WTC11 (cell line): ENCODE measurements around the gene FAM171A1. TPM values are rescaled to one million over a fixed set of nuclear protein-coding genes. Genes with fewer than 3 reads are reported as not detected.
"Not testable (repeated sequence)": the region's sequence is repeated elsewhere in the genome, so short reads cannot be mapped to it uniquely, and the experiment has no call there.

Experiments used
- ATAC-seq: fragments of 200-7000 bp; cut with Tn5 transposase; 2 replicates; pipeline ENCODE4 v1.10.0; 2021; ENCODE audit warnings: mild to moderate bottlenecking, moderate library complexity
- CTCF ChIA-PET: fragments of 300-600 bp; sonication (Branson Sonifier 250); formaldehyde crosslinking; loops from one replicate; lab custom pipeline; 2021; ENCODE audit warnings: antibody characterized with exemption; lab: Charles Lee
- POLR2A ChIA-PET: fragments of 350-600 bp; sonication (Branson Sonifier 250); formaldehyde crosslinking; loops from one replicate; lab custom pipeline; 2021; ENCODE audit warnings: antibody characterized with exemption; lab: Charles Lee
- DNase-seq: peaks from one replicate; pipeline ENCODE4 v3.0.0; 2021; ENCODE audit warnings: low spot score
- H3K27ac Mint-ChIP-seq: 2 replicates; pipeline ENCODE4 v1.8.0; 2021; ENCODE audit warnings: mixed read lengths
- H3K27me3 Mint-ChIP-seq: 2 replicates; pipeline ENCODE4 v1.8.0; 2021; ENCODE audit warnings: low read depth, mild to moderate bottlenecking, moderate library complexity, mixed read lengths
- H3K36me3 Mint-ChIP-seq: 2 replicates; pipeline ENCODE4 v1.8.0; 2021; ENCODE audit warnings: mixed read lengths
- H3K4me1 Mint-ChIP-seq: 2 replicates; pipeline ENCODE4 v1.8.0; 2022; ENCODE audit warnings: mixed read lengths
- H3K4me3 Mint-ChIP-seq: 2 replicates; pipeline ENCODE4 v1.8.0; 2021; ENCODE audit warnings: mild to moderate bottlenecking, moderate library complexity, mixed read lengths
- H3K9me3 Mint-ChIP-seq: 2 replicates; pipeline ENCODE4 v1.8.0; 2021; ENCODE audit warnings: mixed read lengths
- ATF3 ChIP-seq: sonication (generic); formaldehyde crosslinking; conservative IDR thresholded peaks from 2 replicates; pipeline ENCODE4 v1.8.1; 2022; ENCODE audit warnings: mild to moderate bottlenecking, missing genetic modification reagents
- CDX4 ChIP-seq: fragments of 250-450 bp; sonication (Bioruptor Pico); IDR thresholded peaks from 2 replicates; pipeline ENCODE4 v1.9.0; 2021; ENCODE audit warnings: moderate library complexity, mild to moderate bottlenecking, inconsistent platforms, borderline replicate concordance
- CTCF ChIP-seq: fragments of 200-600 bp; IDR thresholded peaks from 2 replicates; pipeline ENCODE4 v1.8.0; 2022; ENCODE audit warnings: antibody characterized with exemption
- E2F4 ChIP-seq: sonication (generic); formaldehyde crosslinking; IDR thresholded peaks from 2 replicates; pipeline ENCODE4 v1.8.1; 2022; ENCODE audit warnings: low read depth, mild to moderate bottlenecking, moderate library complexity, missing genetic modification reagents, borderline replicate concordance
- ELF4 ChIP-seq: sonication (generic); formaldehyde crosslinking; IDR thresholded peaks from 2 replicates; pipeline ENCODE4 v1.8.1; 2022; ENCODE audit warnings: low read depth, mild to moderate bottlenecking, moderate library complexity, missing genetic modification reagents
- HMGA2 ChIP-seq: fragments of 250-450 bp; sonication (Bioruptor Pico); IDR thresholded peaks from 2 replicates; pipeline ENCODE4 v1.4.0; 2021; ENCODE audit warnings: mild to moderate bottlenecking, moderate library complexity
- KAT7 ChIP-seq: sonication (generic); formaldehyde crosslinking; IDR thresholded peaks from 2 replicates; pipeline ENCODE4 v1.8.1; 2023; ENCODE audit warnings: missing genetic modification reagents, mild to moderate bottlenecking, borderline replicate concordance
- MAX ChIP-seq: sonication (generic); formaldehyde crosslinking; IDR thresholded peaks from 2 replicates; pipeline ENCODE4 v1.8.0; 2022; ENCODE audit warnings: mild to moderate bottlenecking, missing genetic modification reagents
- MLX ChIP-seq: sonication (generic); formaldehyde crosslinking; IDR thresholded peaks from 2 replicates; pipeline ENCODE4 v1.8.1; 2023; ENCODE audit warnings: mild to moderate bottlenecking, missing genetic modification reagents, moderate library complexity
- MXD4 ChIP-seq: fragments of 250-450 bp; sonication (Bioruptor Pico); IDR thresholded peaks from 2 replicates; pipeline ENCODE4 v1.8.0; 2021; ENCODE audit warnings: mild to moderate bottlenecking, moderate library complexity, borderline replicate concordance
- PRRX2 ChIP-seq: fragments of 250-450 bp; sonication (Bioruptor Pico); IDR thresholded peaks from 2 replicates; pipeline ENCODE4 v1.8.0; 2021; ENCODE audit warnings: mild to moderate bottlenecking
- SMAD3 ChIP-seq: sonication (generic); formaldehyde crosslinking; IDR thresholded peaks from 2 replicates; pipeline ENCODE4 v1.8.0; 2022; ENCODE audit warnings: missing genetic modification reagents, mild to moderate bottlenecking, borderline replicate concordance
- TEAD4 ChIP-seq: sonication (generic); formaldehyde crosslinking; IDR thresholded peaks from 2 replicates; pipeline ENCODE4 v1.8.0; 2022; ENCODE audit warnings: mild to moderate bottlenecking, missing genetic modification reagents
- ZMAT4 ChIP-seq: fragments of 250-450 bp; sonication (Bioruptor Pico); IDR thresholded peaks from 2 replicates; pipeline ENCODE4 v1.9.0; 2021; ENCODE audit warnings: mild to moderate bottlenecking
- ZNF138 ChIP-seq: sonication (generic); formaldehyde crosslinking; conservative IDR thresholded peaks from 2 replicates; pipeline ENCODE4 v1.8.1; 2022; ENCODE audit warnings: mild to moderate bottlenecking, moderate library complexity, missing genetic modification reagents
- ZNF219 ChIP-seq: sonication (generic); formaldehyde crosslinking; IDR thresholded peaks from 2 replicates; pipeline ENCODE4 v1.8.0; 2023; ENCODE audit warnings: missing genetic modification reagents, mild to moderate bottlenecking, borderline replicate concordance
- ZNF317 ChIP-seq: sonication (generic); formaldehyde crosslinking; IDR thresholded peaks from 2 replicates; pipeline ENCODE4 v1.8.1; 2023; ENCODE audit warnings: low read depth, mild to moderate bottlenecking, moderate library complexity, missing genetic modification reagents, borderline replicate concordance
- ZNF423 ChIP-seq: fragments of 250-450 bp; sonication (Bioruptor Pico); IDR thresholded peaks from 2 replicates; pipeline ENCODE4 v2.1.2; 2022; ENCODE audit warnings: mild to moderate bottlenecking, moderate library complexity
- total RNA-seq: library from RNA; stranded (reverse); gene quantifications from 3 replicates; pipeline ENCODE4 v1.2.3, GENCODE V29; 2021
- TF ChIP-seq, protein P1 (sequence below): sonication (generic); formaldehyde crosslinking; IDR thresholded peaks from 2 replicates; pipeline ENCODE4 v1.8.0; 2022; ENCODE audit warnings: mild to moderate bottlenecking, missing genetic modification reagents
- TF ChIP-seq, protein P2 (sequence below): fragments of 250-450 bp; sonication (Bioruptor Pico); IDR thresholded peaks from 2 replicates; pipeline ENCODE4 v1.9.0; 2021; ENCODE audit warnings: mild to moderate bottlenecking, borderline replicate concordance

Gene FAM171A1
- total RNA-seq, 1 experiment from 2014 or later = 33.9 TPM

DNA sequence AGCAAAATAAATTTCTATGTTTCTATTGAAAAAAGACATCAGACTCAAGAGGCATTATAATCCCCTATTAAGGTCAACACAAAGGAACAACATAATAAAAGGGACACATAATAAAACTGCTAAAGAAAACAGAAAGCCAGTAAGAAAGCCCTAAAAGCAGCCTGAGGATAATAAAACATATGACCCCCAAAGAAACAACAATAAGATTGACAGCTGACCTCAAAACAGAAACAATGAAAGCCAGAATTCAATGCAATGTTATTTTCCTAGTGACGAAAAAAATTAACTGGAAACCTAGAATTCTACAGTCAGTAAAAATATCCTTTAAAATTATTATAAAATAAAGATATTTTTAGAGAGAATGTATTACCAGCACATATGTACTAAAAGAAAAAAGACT is 44.9 kb upstream of the FAM171A1 start:
- CTCF ChIA-PET = no interaction called here
- H3K27me3 Mint-ChIP-seq = no peaks in the 10 kb centered on the region
- H3K27ac Mint-ChIP-seq = no peak overlapping the region
- no peak overlapping the region for H3K4me3 Mint-ChIP-seq
- ATAC-seq (no peak), DNase-seq (no peak)
- H3K36me3 Mint-ChIP-seq = no peaks in the 10 kb centered on the region
- peaks cover 17% of the 10 kb centered on the region for H3K9me3 Mint-ChIP-seq
- peak; percentile 86; the same call in 1 of the 2 replicates for TF ChIP-seq ZNF317 (CRISPR knock-in tag)
- no peak for TF ChIP-seq ZMAT4 (CRISPR knock-in tag)
- POLR2A ChIA-PET = no interaction called here
- no peaks in the 10 kb centered on the region for H3K4me1 Mint-ChIP-seq

GRCh38 chr10:15411010-15411409 is 39.9 kb upstream of the FAM171A1 start:
- POLR2A ChIA-PET = no interaction called here
- H3K27me3 Mint-ChIP-seq = no peaks in the 10 kb centered on the region
- H3K4me1 Mint-ChIP-seq = no peaks in the 10 kb centered on the region
- H3K9me3 Mint-ChIP-seq = peaks cover 13% of the 10 kb centered on the region
- no peak overlapping the region for H3K27ac Mint-ChIP-seq
- ATAC-seq (no peak), DNase-seq (no peak)
- TF ChIP-seq, protein P1, sequence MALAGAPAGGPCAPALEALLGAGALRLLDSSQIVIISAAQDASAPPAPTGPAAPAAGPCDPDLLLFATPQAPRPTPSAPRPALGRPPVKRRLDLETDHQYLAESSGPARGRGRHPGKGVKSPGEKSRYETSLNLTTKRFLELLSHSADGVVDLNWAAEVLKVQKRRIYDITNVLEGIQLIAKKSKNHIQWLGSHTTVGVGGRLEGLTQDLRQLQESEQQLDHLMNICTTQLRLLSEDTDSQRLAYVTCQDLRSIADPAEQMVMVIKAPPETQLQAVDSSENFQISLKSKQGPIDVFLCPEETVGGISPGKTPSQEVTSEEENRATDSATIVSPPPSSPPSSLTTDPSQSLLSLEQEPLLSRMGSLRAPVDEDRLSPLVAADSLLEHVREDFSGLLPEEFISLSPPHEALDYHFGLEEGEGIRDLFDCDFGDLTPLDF = no peak
- TF ChIP-seq SMAD3 (no peak), TEAD4 (CRISPR knock-in tag) (no peak), KAT7 (no peak), PRRX2 (CRISPR knock-in tag) (no peak), CTCF (no peak), HMGA2 (CRISPR knock-in tag) (no peak), ZNF138 (CRISPR knock-in tag) (no peak), MAX (CRISPR knock-in tag) (no peak), MXD4 (CRISPR knock-in tag) (no peak), ZNF423 (no peak), ZNF219 (CRISPR knock-in tag) (no peak), ELF4 (CRISPR knock-in tag) (no peak), CDX4 (no peak)
- no peaks in the 10 kb centered on the region for H3K36me3 Mint-ChIP-seq
- CTCF ChIA-PET = no interaction called here
- H3K4me3 Mint-ChIP-seq = no peak overlapping the region

DNA sequence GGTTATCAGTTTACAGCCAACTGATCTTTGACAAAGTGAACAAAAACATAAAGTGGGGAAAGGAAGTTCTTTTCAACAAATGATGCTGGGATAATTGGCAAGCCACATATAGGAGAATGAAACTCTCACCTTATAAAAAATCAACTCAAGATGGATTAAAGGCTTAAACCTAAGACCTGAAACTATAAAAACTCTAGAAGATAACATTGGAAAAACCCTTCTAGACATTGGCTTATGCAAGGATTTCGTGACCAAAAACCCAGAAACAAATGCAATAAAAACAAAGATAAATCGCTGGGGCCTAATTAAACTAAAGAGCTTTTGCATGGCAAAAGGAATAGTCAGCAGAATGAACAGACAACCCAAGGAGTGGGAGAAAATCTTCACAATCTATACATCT is 38.3 kb upstream of the FAM171A1 start:
- H3K27me3 Mint-ChIP-seq, H3K4me1 Mint-ChIP-seq, H3K36me3 Mint-ChIP-seq, CTCF ChIA-PET, ATAC-seq, H3K27ac Mint-ChIP-seq, POLR2A ChIA-PET, DNase-seq, H3K4me3 Mint-ChIP-seq: not testable (repeated sequence)
- peaks cover 11% of the 10 kb centered on the region for H3K9me3 Mint-ChIP-seq

DNA sequence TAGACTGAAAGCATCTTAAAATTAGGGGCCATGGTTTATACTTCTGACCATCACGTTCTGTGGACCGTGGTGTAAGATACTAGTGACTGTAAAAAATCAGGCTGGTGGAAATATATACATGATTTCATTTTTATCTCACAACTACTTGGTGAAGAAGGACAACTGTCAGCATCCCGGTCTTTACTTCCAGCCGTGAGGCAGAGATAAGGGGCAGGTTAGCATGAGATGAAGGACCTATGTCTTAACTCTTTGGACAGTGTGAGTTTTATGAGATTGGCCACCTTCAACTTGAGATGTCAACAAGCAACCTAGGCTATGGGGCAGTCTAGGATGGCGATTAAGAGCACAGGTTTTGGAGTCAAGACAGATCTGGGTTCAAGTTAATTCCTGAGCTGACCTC is 37.5 kb upstream of the FAM171A1 start:
- H3K27me3 Mint-ChIP-seq = peaks cover 5% of the 10 kb centered on the region; the same call in 1 of the 2 replicates
- no peak overlapping the region for H3K27ac Mint-ChIP-seq
- DNase-seq (no peak), ATAC-seq (no peak)
- ChIA-PET CTCF (no interaction called here), POLR2A (no interaction called here)
- peaks cover 18% of the 10 kb centered on the region for H3K9me3 Mint-ChIP-seq
- H3K4me1 Mint-ChIP-seq = no peaks in the 10 kb centered on the region
- H3K4me3 Mint-ChIP-seq = no peak overlapping the region
- H3K36me3 Mint-ChIP-seq = no peaks in the 10 kb centered on the region
- TF ChIP-seq MLX (CRISPR knock-in tag) (no peak), E2F4 (CRISPR knock-in tag) (no peak), ATF3 (no peak)
- TF ChIP-seq, protein P2, sequence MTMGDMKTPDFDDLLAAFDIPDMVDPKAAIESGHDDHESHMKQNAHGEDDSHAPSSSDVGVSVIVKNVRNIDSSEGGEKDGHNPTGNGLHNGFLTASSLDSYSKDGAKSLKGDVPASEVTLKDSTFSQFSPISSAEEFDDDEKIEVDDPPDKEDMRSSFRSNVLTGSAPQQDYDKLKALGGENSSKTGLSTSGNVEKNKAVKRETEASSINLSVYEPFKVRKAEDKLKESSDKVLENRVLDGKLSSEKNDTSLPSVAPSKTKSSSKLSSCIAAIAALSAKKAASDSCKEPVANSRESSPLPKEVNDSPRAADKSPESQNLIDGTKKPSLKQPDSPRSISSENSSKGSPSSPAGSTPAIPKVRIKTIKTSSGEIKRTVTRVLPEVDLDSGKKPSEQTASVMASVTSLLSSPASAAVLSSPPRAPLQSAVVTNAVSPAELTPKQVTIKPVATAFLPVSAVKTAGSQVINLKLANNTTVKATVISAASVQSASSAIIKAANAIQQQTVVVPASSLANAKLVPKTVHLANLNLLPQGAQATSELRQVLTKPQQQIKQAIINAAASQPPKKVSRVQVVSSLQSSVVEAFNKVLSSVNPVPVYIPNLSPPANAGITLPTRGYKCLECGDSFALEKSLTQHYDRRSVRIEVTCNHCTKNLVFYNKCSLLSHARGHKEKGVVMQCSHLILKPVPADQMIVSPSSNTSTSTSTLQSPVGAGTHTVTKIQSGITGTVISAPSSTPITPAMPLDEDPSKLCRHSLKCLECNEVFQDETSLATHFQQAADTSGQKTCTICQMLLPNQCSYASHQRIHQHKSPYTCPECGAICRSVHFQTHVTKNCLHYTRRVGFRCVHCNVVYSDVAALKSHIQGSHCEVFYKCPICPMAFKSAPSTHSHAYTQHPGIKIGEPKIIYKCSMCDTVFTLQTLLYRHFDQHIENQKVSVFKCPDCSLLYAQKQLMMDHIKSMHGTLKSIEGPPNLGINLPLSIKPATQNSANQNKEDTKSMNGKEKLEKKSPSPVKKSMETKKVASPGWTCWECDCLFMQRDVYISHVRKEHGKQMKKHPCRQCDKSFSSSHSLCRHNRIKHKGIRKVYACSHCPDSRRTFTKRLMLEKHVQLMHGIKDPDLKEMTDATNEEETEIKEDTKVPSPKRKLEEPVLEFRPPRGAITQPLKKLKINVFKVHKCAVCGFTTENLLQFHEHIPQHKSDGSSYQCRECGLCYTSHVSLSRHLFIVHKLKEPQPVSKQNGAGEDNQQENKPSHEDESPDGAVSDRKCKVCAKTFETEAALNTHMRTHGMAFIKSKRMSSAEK (CRISPR knock-in tag) = no peak
